H1 (cell line): ENCODE data around the gene SSPN. TPM values are rescaled to one million over a fixed set of nuclear protein-coding genes. Genes with fewer than 3 reads are reported as not detected.

Source experiments
- CTCF ChIA-PET: fragments of 300-600 bp; sonication (Branson Sonifier 250); formaldehyde crosslinking; loops from one replicate; lab custom pipeline; 2021; ENCODE audit not compliant: partially characterized antibody; lab: Charles Lee
- POLR2A ChIA-PET: fragments of 300-600 bp; sonication (Branson Sonifier 250); formaldehyde crosslinking; loops from one replicate; lab custom pipeline; 2021; ENCODE audit warnings: inconsistent platforms; ENCODE audit not compliant: partially characterized antibody; lab: Charles Lee
- DNase-seq, 2 experiments: peaks; one replicate each; pipeline versions ENCODE4 v3.0.0 to v3.0.0-alpha.2; 2010 to 2022; ENCODE audit warnings: low spot score in 2 of 2, low read depth in 1 of 2, mixed read lengths in 1 of 2
- FAIRE-seq: peaks from 2 replicates; lab custom pipeline; 2011; peaks lifted over from hg19 to GRCh38; lab: Jason Lieb, UNC
- H2AFZ ChIP-seq: 2 replicates; pipeline ENCODE4 v1.8.1; 2012; ENCODE audit warnings: low read length, inconsistent platforms
- H2AK5ac ChIP-seq: 2 replicates; pipeline ENCODE4 v1.6.1; 2013; ENCODE audit warnings: low read depth, low read length
- H2BK120ac ChIP-seq: replicated peaks from 2 replicates; pipeline ENCODE3; 2013; ENCODE audit warnings: low read depth, low read length, inconsistent platforms
- H2BK12ac ChIP-seq: 2 replicates; pipeline ENCODE4 v1.6.1; 2013; ENCODE audit warnings: low read depth, low read length
- H2BK15ac ChIP-seq: 2 replicates; pipeline ENCODE4 v1.6.1; 2013; ENCODE audit warnings: low read length
- H2BK20ac ChIP-seq: 2 replicates; pipeline ENCODE4 v1.6.1; 2013; ENCODE audit warnings: low read length
- H2BK5ac ChIP-seq: 2 replicates; pipeline ENCODE4 v1.6.1; 2013; ENCODE audit warnings: low read depth, low read length
- H3K14ac ChIP-seq: 2 replicates; pipeline ENCODE4 v1.6.1; 2013; ENCODE audit warnings: inconsistent platforms; ENCODE audit not compliant: insufficient read length
- H3K18ac ChIP-seq: 2 replicates; pipeline ENCODE4 v1.6.1; 2013; ENCODE audit warnings: low read length; ENCODE audit errors: extremely low read depth
- H3K23ac ChIP-seq: 2 replicates; pipeline ENCODE4 v1.6.1; 2013; ENCODE audit warnings: inconsistent platforms; ENCODE audit not compliant: insufficient read length
- H3K23me2 ChIP-seq: 2 replicates; pipeline ENCODE4 v1.6.1; 2013; ENCODE audit warnings: low read depth, low read length
- H3K27ac ChIP-seq: 2 replicates; pipeline ENCODE4 v1.6.1; 2011; ENCODE audit warnings: low read depth, low read length, inconsistent platforms
- H3K27me3 ChIP-seq, 4 experiments: replicated peaks in 1 of 4; 1 replicate in 1 of 4; 2 replicates in 3 of 4; pipeline versions ENCODE4 v1.6.1 to v1.8.1; 2011 to 2013; ENCODE audit warnings: low read length in 3 of 4, mild to moderate bottlenecking in 3 of 4, inconsistent platforms in 2 of 4, mixed read lengths in 2 of 4, moderate library complexity in 1 of 4; ENCODE audit not compliant: control insufficient read depth in 3 of 4, insufficient read depth in 3 of 4; ENCODE audit errors: extremely low read depth in 1 of 4
- H3K36me3 ChIP-seq, 4 experiments: 2 replicates each; pipeline versions ENCODE4 v1.6.1 to v1.8.1; 2011 to 2013; ENCODE audit warnings: mild to moderate bottlenecking in 4 of 4, low read length in 3 of 4, moderate library complexity in 2 of 4, control low read depth in 1 of 4, inconsistent platforms in 1 of 4; ENCODE audit not compliant: insufficient read depth in 4 of 4, control insufficient read depth in 2 of 4
- H3K4ac ChIP-seq: replicated peaks from 2 replicates; pipeline ENCODE3; 2013; ENCODE audit warnings: low read length, low read depth, mixed read lengths, inconsistent platforms; ENCODE audit not compliant: insufficient read length
- H3K4me1 ChIP-seq, 4 experiments: replicated peaks in 1 of 4; 1 replicate in 1 of 4; 2 replicates in 3 of 4; pipeline versions ENCODE4 v1.6.1 to v1.8.1; 2011 to 2013; ENCODE audit warnings: low read length in 3 of 4, inconsistent platforms in 2 of 4, mixed read lengths in 1 of 4; ENCODE audit not compliant: insufficient read depth in 4 of 4, control insufficient read depth in 3 of 4
- H3K4me2 ChIP-seq, 2 experiments: 2 replicates each; pipeline versions ENCODE4 v1.6.1 to v1.8.1; 2011 to 2013; ENCODE audit warnings: low read depth in 2 of 2, low read length in 2 of 2, control low read depth in 1 of 2, inconsistent platforms in 1 of 2, mild to moderate bottlenecking in 1 of 2; ENCODE audit not compliant: insufficient read depth in 1 of 2
- H3K4me3 ChIP-seq, 4 experiments: fragments of 200-600, 300-600 bp in 1 of 4; sonication (generic), shearing (Covaris generic), sonication (Bioruptor Twin) in 1 of 4; 2 replicates each; pipeline versions ENCODE4 v1.5.1 to v1.8.1; 2011 to 2016; ENCODE audit warnings: low read length in 4 of 4, low read depth in 3 of 4, control low read depth in 2 of 4, inconsistent platforms in 2 of 4, mild to moderate bottlenecking in 2 of 4, mixed read lengths in 1 of 4, moderate library complexity in 1 of 4; ENCODE audit not compliant: insufficient read depth in 2 of 4; ENCODE audit errors: extremely low read depth in 1 of 4
- H3K56ac ChIP-seq: replicated peaks from 2 replicates; pipeline ENCODE3; 2013; ENCODE audit warnings: low read depth, mild to moderate bottlenecking, mixed read lengths, low read length, inconsistent platforms; ENCODE audit not compliant: insufficient read length
- H3K79me1 ChIP-seq: 2 replicates; pipeline ENCODE4 v1.6.1; 2013; ENCODE audit warnings: low read depth, low read length, control low read depth
- H3K79me2 ChIP-seq, 2 experiments: 2 replicates each; pipeline versions ENCODE4 v1.6.1 to v1.8.1; 2012 to 2013; ENCODE audit warnings: low read length in 2 of 2, mild to moderate bottlenecking in 2 of 2, inconsistent platforms in 1 of 2; ENCODE audit not compliant: insufficient read depth in 2 of 2, control insufficient read depth in 1 of 2
- H3K9ac ChIP-seq, 4 experiments: replicated peaks in 1 of 4; 1 replicate in 1 of 4; 2 replicates in 3 of 4; pipeline versions ENCODE4 v1.6.1 to v1.8.1; 2011 to 2013; ENCODE audit warnings: low read depth in 3 of 4, low read length in 3 of 4, control low read depth in 2 of 4, mild to moderate bottlenecking in 2 of 4, moderate library complexity in 2 of 4, inconsistent platforms in 1 of 4; ENCODE audit errors: extremely low read depth in 1 of 4
- H3K9me3 ChIP-seq, 2 experiments: 2 replicates each; pipeline versions ENCODE4 v1.6.1 to v1.8.1; 2012 to 2013; ENCODE audit warnings: mild to moderate bottlenecking in 2 of 2, moderate library complexity in 2 of 2, control low read depth in 1 of 2, inconsistent platforms in 1 of 2, low read depth in 1 of 2, low read length in 1 of 2, mixed read lengths in 1 of 2; ENCODE audit not compliant: insufficient read depth in 2 of 2
- H4K20me1 ChIP-seq, 2 experiments: replicated peaks in 1 of 2; 2 replicates each; pipeline versions ENCODE3 to v1.8.1; 2011 to 2013; ENCODE audit warnings: inconsistent platforms in 2 of 2, low read length in 2 of 2, mild to moderate bottlenecking in 1 of 2; ENCODE audit not compliant: insufficient read depth in 2 of 2, control insufficient read depth in 1 of 2
- H4K5ac ChIP-seq: 2 replicates; pipeline ENCODE4 v1.6.1; 2013; ENCODE audit warnings: low read length, low read depth, mixed read lengths, inconsistent platforms; ENCODE audit not compliant: insufficient read length
- H4K8ac ChIP-seq: 2 replicates; pipeline ENCODE4 v1.8.0; 2013; ENCODE audit warnings: mild to moderate bottlenecking, moderate library complexity, low read length, inconsistent platforms; ENCODE audit not compliant: insufficient read depth; ENCODE audit errors: extremely low read depth
- H4K91ac ChIP-seq: replicated peaks from 2 replicates; pipeline ENCODE3; 2013; ENCODE audit warnings: low read length, mixed read lengths, inconsistent platforms; ENCODE audit not compliant: insufficient read length
- CBX5 ChIP-seq: fragments of 300-800, 300-1000 bp; sonication (generic); IDR thresholded peaks from 2 replicates; pipeline ENCODE4 v1.7.1; 2016; ENCODE audit warnings: antibody characterized with exemption, low read length, low read depth
- CREB1 ChIP-seq: IDR thresholded peaks from 2 replicates; pipeline ENCODE4 v1.6.1; 2012; ENCODE audit warnings: inconsistent platforms
- KDM1A ChIP-seq: fragments of 200-600, 300-600 bp; sonication (generic); IDR thresholded peaks from 2 replicates; pipeline ENCODE4 v1.7.1; 2016; ENCODE audit warnings: mild to moderate bottlenecking, low read length, borderline replicate concordance
- MAFK ChIP-seq: IDR thresholded peaks from 2 replicates; pipeline ENCODE4 v1.6.1; 2012; ENCODE audit warnings: low read depth, mild to moderate bottlenecking, improper control_type of control experiment, low read length
- PHF8 ChIP-seq: fragments of 200-600 bp; sonication (generic); conservative IDR thresholded peaks from 2 replicates; pipeline ENCODE4 v1.7.1; 2012; ENCODE audit warnings: low read depth, mild to moderate bottlenecking, inconsistent platforms, low read length, moderate library complexity
- SIX5 ChIP-seq: IDR thresholded peaks from 2 replicates; pipeline ENCODE4 v1.6.1; 2011; ENCODE audit warnings: mild to moderate bottlenecking, low read depth, low read length
- TAF1 ChIP-seq: IDR thresholded peaks from 2 replicates; pipeline ENCODE4 v1.6.1; 2011; ENCODE audit warnings: mild to moderate bottlenecking, low read depth, low read length
- TAF7 ChIP-seq: optimal IDR thresholded peaks from 2 replicates; pipeline ENCODE3; 2011; ENCODE audit warnings: low read depth, mild to moderate bottlenecking, inconsistent platforms, low read length, moderate library complexity, borderline replicate concordance
- USF2 ChIP-seq: IDR thresholded peaks from 2 replicates; pipeline ENCODE4 v1.6.1; 2011; ENCODE audit warnings: low read length, improper control_type of control experiment
- WGBS, 2 experiments: shearing (Covaris generic) in 1 of 2; methylation state at CpG; one replicate each; pipeline versions ENCODE4 v1.1.6 to v1.1.7; 2013 to 2015; ENCODE audit warnings: low lambda C conversion rate in 2 of 2, mixed read lengths in 2 of 2, inconsistent platforms in 1 of 2, low coverage in 1 of 2, missing lambda C conversion rate in 1 of 2; ENCODE audit not compliant: insufficient replicate concordance in 2 of 2, insufficient coverage in 1 of 2, insufficient read length in 1 of 2; ENCODE audit errors: extremely low coverage in 1 of 2, missing lambda C conversion rate in 1 of 2; 5-methylcytosine and 5-hydroxymethylcytosine counted together
- polyA plus RNA-seq, 7 experiments: library from polyadenylated mRNA; depleted of rRNA in 3 of 7; stranded (reverse) in 5 of 7; unstranded in 2 of 7; fragments of >200 nt in 5 of 7; fragments of 200-250 nt in 2 of 7; gene quantifications; 1 replicate in 5 of 7; 2 replicates in 1 of 7; 4 replicates in 1 of 7; pipeline versions ENCODE4 v1.2.1 to v1.2.3, GENCODE V29; 2011 to 2013; ENCODE audit warnings: missing spikeins in 2 of 7, mixed read lengths in 2 of 7
- total RNA-seq: library from RNA; stranded (reverse); fragmentation: NEBNext Ultra II Directional; extraction: Animal tissue kit (Norgen Biotek cat#: 25700); gene quantifications from 2 replicates; pipeline ENCODE4 v1.2.1, GENCODE V29; 2021
- TF ChIP-seq, protein P1 (sequence below): IDR thresholded peaks from 2 replicates; pipeline ENCODE4 v1.6.1; 2012; ENCODE audit warnings: inconsistent platforms
- TF ChIP-seq, protein P2 (sequence below): IDR thresholded peaks from 2 replicates; pipeline ENCODE4 v1.6.1; 2011; ENCODE audit warnings: low read depth, mild to moderate bottlenecking, low read length; ENCODE audit not compliant: insufficient read depth

Gene SSPN
- total and polyA plus RNA-seq, 2 of the 8 experiments (the other 6 are each of a cell fraction or from before 2014, with no cell fraction given) = 0.86 to 1.8 TPM

DNA sequence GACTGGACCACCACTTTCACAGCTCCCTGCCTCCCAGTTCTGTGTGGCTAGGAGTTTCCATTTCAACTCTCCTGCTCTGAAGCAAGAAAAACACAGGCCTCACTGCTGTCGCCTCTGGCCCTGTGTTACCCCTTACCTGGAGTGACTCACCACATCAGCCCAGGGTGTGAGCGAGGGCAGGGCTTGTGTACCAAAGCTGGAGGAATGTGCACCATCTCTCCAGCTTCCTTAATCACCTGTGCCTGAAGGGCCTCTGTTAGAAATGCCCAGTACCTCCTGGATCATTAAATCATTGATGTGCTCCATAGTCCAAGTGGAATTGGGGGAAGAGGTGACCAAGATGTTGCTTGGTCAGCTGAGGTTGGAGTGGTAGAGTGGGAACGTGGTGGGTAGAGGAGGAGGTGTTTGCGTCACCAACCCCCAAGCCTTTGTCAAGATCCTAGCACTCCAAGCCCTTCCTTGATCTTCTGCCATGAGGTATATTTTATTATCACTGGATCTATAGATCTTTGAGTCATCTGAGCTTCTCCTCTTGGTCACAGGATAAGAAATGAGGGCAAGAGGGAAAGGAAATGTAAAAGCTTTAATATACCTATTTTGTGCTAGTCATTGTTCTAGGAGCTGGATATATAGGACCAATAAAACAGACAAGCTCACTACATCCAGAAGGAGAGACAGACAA lies 51.3 kb downstream of the SSPN start:
- H2BK120ac ChIP-seq = no peak overlapping the region
- no peak overlapping the region for H3K4me3 ChIP-seq
- FAIRE-seq (no peak), DNase-seq (no peak)
- H3K23ac ChIP-seq = no peak overlapping the region
- POLR2A ChIA-PET = no interaction called here
- no peak overlapping the region for H3K18ac ChIP-seq
- H2BK15ac ChIP-seq = no peak overlapping the region
- H4K91ac ChIP-seq = no peak overlapping the region
- H3K36me3 ChIP-seq = no peaks in the 10 kb centered on the region
- H2BK20ac ChIP-seq = no peak overlapping the region
- H2AK5ac ChIP-seq = no peak overlapping the region
- no peaks in the 10 kb centered on the region for H3K27me3 ChIP-seq
- H3K4me2 ChIP-seq = no peak overlapping the region
- H3K4ac ChIP-seq = no peak overlapping the region
- H2AFZ ChIP-seq = no peak overlapping the region
- H3K4me1 ChIP-seq = no peaks in the 10 kb centered on the region
- CTCF ChIA-PET = interaction anchor here (0.7 kb wide), 1 partner anchor 17 kb away, joined by 3 read pairs; no protein-coding TSS in a partner anchor
- H2BK5ac ChIP-seq = no peak overlapping the region
- no peak overlapping the region for H4K8ac ChIP-seq
- H3K9ac ChIP-seq = no peak overlapping the region
- 96% methylated on average over 4 of the region's 4 CpGs; no CpG with 5 or more reads in 1 of the 2 experiments for WGBS, 2 experiments
- H3K79me2 ChIP-seq = no peaks in the 10 kb centered on the region
- no peaks in the 10 kb centered on the region for H3K79me1 ChIP-seq
- peaks cover 5 to 10% of the 10 kb centered on the region in 2 experiments; a peak in 2 of 4 replicates for H3K9me3 ChIP-seq
- H3K23me2 ChIP-seq = no peaks in the 10 kb centered on the region; the same call in 1 of the 2 replicates
- no peak overlapping the region for H3K27ac ChIP-seq
- H3K14ac ChIP-seq = no peak overlapping the region
- no peak overlapping the region for H4K5ac ChIP-seq
- H3K56ac ChIP-seq = no peak overlapping the region
- H2BK12ac ChIP-seq = no peak overlapping the region
- no peaks in the 10 kb centered on the region for H4K20me1 ChIP-seq
- TF ChIP-seq PHF8 = no peak
- TF ChIP-seq CBX5 = no peak
- TF ChIP-seq, protein P1, sequence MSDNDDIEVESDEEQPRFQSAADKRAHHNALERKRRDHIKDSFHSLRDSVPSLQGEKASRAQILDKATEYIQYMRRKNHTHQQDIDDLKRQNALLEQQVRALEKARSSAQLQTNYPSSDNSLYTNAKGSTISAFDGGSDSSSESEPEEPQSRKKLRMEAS = no peak
- TF ChIP-seq TAF7 = no peak
- TF ChIP-seq SIX5 = no peak
- no peak for TF ChIP-seq USF2
- no peak for TF ChIP-seq CREB1
- no peak for TF ChIP-seq MAFK
- TF ChIP-seq TAF1 = no peak
- no peak for TF ChIP-seq KDM1A
- TF ChIP-seq, protein P2, sequence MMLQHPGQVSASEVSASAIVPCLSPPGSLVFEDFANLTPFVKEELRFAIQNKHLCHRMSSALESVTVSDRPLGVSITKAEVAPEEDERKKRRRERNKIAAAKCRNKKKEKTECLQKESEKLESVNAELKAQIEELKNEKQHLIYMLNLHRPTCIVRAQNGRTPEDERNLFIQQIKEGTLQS = no peak
